Calu3 (cell line): ENCODE measurements around the gene TRAF3. TPM values are rescaled to one million over a fixed set of nuclear protein-coding genes. Genes with fewer than 3 reads are reported as not detected.

ENCODE experiments used
- BruUV-seq: library from RNA; stranded (reverse); fragments of 400-500 nt; replicated peaks from 2 replicates; lab custom pipeline; 2021; lab: Mats Ljungman, UMichigan
- CTCF ChIA-PET: fragments of 300-600 bp; sonication (Branson Sonifier 250); formaldehyde crosslinking; loops from one replicate; lab custom pipeline; 2022; ENCODE audit warnings: antibody characterized with exemption; lab: Charles Lee
- DNase-seq: peaks from one replicate; pipeline ENCODE4 v3.0.0; 2022
- H3K27ac Mint-ChIP-seq: one replicate; pipeline ENCODE4 v1.8.0; 2022; ENCODE audit warnings: mixed read lengths; ENCODE audit not compliant: unreplicated experiment
- H3K27me3 Mint-ChIP-seq: one replicate; pipeline ENCODE4 v1.8.0; 2022; ENCODE audit warnings: mixed read lengths; ENCODE audit not compliant: unreplicated experiment
- H3K36me3 Mint-ChIP-seq: one replicate; pipeline ENCODE4 v1.8.0; 2022; ENCODE audit warnings: mild to moderate bottlenecking, moderate library complexity, mixed read lengths; ENCODE audit not compliant: insufficient read depth, unreplicated experiment
- H3K4me1 Mint-ChIP-seq: one replicate; pipeline ENCODE4 v1.8.0; 2022; ENCODE audit warnings: mild to moderate bottlenecking, low read depth, mixed read lengths; ENCODE audit not compliant: unreplicated experiment
- H3K4me3 Mint-ChIP-seq: one replicate; pipeline ENCODE4 v1.8.0; 2022; ENCODE audit warnings: mild to moderate bottlenecking, low read depth, moderate library complexity, mixed read lengths; ENCODE audit not compliant: unreplicated experiment
- H3K9me3 Mint-ChIP-seq: one replicate; pipeline ENCODE4 v1.8.0; 2022; ENCODE audit warnings: low read depth, mixed read lengths; ENCODE audit not compliant: unreplicated experiment
- intact Hi-C: fragments of 100-400 bp; cut with micrococcal nuclease; formaldehyde crosslinking; loops from one replicate; pipeline ENCODE4 v1.10.0; 2022; ENCODE audit not compliant: unreplicated experiment
- total RNA-seq: library from RNA; stranded (reverse); gene quantifications from 2 replicates; pipeline ENCODE4 v1.2.3, GENCODE V29; 2022
- TF ChIP-seq, protein P1 (sequence below): fragments of 200-600 bp; IDR thresholded peaks from one replicate; pipeline ENCODE4 v1.8.0; 2022; ENCODE audit warnings: antibody characterized with exemption; ENCODE audit not compliant: unreplicated experiment

TRAF3 gene
- total RNA-seq, 1 experiment from 2014 or later, result 24.2 TPM

GRCh38 chr14:102951799-102952198, 174.6 kb downstream of the TRAF3 start:
- no peaks in the 10 kb centered on the region for H3K9me3 Mint-ChIP-seq
- no peaks in the 10 kb centered on the region for H3K4me1 Mint-ChIP-seq
- no peak overlapping the region for H3K4me3 Mint-ChIP-seq
- TF ChIP-seq, protein P1, sequence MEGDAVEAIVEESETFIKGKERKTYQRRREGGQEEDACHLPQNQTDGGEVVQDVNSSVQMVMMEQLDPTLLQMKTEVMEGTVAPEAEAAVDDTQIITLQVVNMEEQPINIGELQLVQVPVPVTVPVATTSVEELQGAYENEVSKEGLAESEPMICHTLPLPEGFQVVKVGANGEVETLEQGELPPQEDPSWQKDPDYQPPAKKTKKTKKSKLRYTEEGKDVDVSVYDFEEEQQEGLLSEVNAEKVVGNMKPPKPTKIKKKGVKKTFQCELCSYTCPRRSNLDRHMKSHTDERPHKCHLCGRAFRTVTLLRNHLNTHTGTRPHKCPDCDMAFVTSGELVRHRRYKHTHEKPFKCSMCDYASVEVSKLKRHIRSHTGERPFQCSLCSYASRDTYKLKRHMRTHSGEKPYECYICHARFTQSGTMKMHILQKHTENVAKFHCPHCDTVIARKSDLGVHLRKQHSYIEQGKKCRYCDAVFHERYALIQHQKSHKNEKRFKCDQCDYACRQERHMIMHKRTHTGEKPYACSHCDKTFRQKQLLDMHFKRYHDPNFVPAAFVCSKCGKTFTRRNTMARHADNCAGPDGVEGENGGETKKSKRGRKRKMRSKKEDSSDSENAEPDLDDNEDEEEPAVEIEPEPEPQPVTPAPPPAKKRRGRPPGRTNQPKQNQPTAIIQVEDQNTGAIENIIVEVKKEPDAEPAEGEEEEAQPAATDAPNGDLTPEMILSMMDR, result no peak
- peaks cover 65% of the 10 kb centered on the region for H3K36me3 Mint-ChIP-seq
- H3K27me3 Mint-ChIP-seq, result no peaks in the 10 kb centered on the region
- no peak overlapping the region for H3K27ac Mint-ChIP-seq
- no peak for DNase-seq
- intact Hi-C loops, result no loop called here
- CTCF ChIA-PET, result interaction anchor here (0.6 kb wide), 1 partner anchor 16 kb away, joined by 4 read pairs; no protein-coding TSS in a partner anchor
- BruUV-seq, result no TSS peak

DNA sequence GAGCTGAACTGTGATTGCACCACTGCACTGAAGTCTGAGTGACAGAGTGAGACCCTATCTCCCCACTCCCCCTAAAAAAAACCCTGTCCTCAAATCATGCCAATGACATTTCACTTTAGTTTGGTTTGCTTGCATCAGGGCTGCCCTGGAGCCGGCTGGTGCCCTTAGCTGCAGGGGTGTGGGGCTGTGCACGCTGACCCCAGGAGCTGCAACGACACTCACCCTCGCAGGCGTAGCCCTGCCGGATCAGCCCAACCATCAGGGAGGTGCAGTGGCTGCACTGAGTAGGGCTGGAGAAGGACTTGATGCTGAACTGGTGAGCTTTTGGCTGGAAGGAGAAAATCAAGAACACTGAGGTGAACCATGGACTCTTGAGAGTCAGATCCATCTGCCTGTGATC, 175.0 kb downstream of the TRAF3 start:
- TF ChIP-seq, protein P1, result no peak
- Mint-ChIP-seq H3K27me3 (no peaks in the 10 kb centered on the region), H3K36me3 (peaks cover 65% of the 10 kb centered on the region), H3K9me3 (no peaks in the 10 kb centered on the region), H3K4me3 (no peak overlapping the region), H3K27ac (no peak overlapping the region), H3K4me1 (no peaks in the 10 kb centered on the region)
- BruUV-seq, result no TSS peak
- CTCF ChIA-PET, result interaction anchor here (0.6 kb wide), 2 partner anchors 16 to 84 kb away, joined by 3 to 4 read pairs; no protein-coding TSS in a partner anchor
- DNase-seq, result no peak
- intact Hi-C loops, result no loop called here

- H3K27ac Mint-ChIP-seq, result no peak overlapping the region
- CTCF ChIA-PET, result interaction anchor here (0.6 kb wide), 1 partner anchor 83 kb away, joined by 3 read pairs; no protein-coding TSS in a partner anchor
- TF ChIP-seq, protein P1, result no peak
- H3K36me3 Mint-ChIP-seq, result peaks cover 63% of the 10 kb centered on the region
- no peaks in the 10 kb centered on the region for H3K9me3 Mint-ChIP-seq
- DNase-seq, result no peak
- no peaks in the 10 kb centered on the region for H3K4me1 Mint-ChIP-seq
- H3K27me3 Mint-ChIP-seq, result no peaks in the 10 kb centered on the region
- H3K4me3 Mint-ChIP-seq, result no peak overlapping the region
- no TSS peak for BruUV-seq
- intact Hi-C loops, result no loop called here
These were observed 175.9 kb downstream of the TRAF3 start for GRCh38 chr14:102953100-102953499.

GRCh38 chr14:102954081-102954789, 177.0 kb downstream of the TRAF3 start:
- intact Hi-C loops, result no loop called here
- peaks cover 63% of the 10 kb centered on the region for H3K36me3 Mint-ChIP-seq
- TF ChIP-seq, protein P1, result no peak
- no peaks in the 10 kb centered on the region for H3K9me3 Mint-ChIP-seq
- no peak overlapping the region for H3K27ac Mint-ChIP-seq
- DNase-seq, result no peak
- no peaks in the 10 kb centered on the region for H3K27me3 Mint-ChIP-seq
- H3K4me1 Mint-ChIP-seq, result no peaks in the 10 kb centered on the region
- CTCF ChIA-PET, result no interaction called here
- H3K4me3 Mint-ChIP-seq, result no peak overlapping the region
- no TSS peak for BruUV-seq
